DMS53 treated with DMSO at 0.1 percent for 48 hours (cell line): ENCODE measurements around the gene SELENOO.

Experiments
- DNase-seq: peaks from one replicate; lab custom pipeline; 2025; ENCODE audit not compliant: unreplicated experiment; lab: John Stamatoyannopoulos, UW

The SELENOO gene

DNA sequence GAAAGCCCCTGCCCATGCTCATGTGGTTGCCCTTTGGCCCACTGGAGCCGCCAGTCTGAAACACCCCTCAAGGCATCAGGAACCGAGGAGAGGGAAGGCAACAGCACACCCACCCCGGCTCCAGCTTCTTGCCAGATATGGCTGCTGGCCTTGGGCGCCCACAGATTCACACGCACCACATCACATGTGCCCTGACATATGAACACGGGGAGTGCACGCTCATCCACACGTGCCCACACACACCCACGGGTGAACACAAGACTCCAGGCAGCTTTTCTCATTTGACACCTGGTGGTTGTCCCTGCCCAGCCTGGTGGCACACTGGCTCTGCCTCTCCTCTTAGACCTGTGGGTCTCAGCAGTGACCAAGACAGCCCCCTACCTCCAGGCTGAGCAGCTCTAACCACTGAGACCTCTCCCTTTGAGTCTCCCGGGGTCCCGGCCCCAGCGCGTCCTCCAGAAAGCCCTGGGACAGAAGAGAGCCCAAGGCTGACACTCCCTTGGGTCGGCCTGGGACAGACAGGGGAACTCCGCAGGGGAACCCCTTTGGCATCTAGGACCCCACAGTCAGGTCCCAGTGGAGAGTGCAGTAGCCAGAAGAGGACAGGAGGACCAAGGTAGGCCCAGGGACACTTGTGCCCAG lies 63.4 kb downstream of the SELENOO start:
- no peak for DNase-seq

DNA sequence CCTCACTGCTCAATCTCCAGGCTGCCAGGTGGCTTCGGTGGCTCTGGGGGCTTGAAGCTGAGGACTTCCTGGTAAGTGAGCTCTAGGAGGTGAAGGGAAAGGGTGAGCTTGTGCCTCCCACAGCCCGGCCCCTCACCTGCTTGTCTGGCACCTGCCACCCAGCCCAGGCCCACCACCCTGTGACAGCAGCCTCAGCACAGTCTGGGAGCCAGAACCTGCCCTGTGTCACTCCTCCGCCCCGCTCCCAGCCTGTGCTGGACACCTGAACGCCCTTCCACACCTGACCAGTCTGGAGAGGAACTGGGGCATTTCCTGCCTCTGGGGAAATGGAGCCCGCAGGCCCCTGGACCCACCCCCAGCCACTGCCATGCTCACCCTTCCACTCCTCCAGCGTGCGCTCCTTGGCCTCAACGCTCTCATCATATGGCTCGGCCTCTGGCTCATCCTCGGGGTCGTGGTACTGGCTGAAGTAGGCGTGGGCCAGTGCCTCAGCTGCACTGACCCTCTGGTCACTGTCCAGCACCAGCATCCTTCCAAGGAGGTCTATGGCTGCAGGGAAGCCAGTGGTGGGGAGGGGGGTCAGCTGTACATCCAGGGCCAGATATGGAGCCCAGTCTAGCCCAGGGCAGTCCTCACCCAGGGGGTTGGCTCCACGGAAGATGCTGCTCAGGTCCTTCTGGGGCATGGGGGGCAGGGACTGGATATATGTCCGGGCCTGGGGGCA lies 64.3 kb downstream of the SELENOO start:
- DNase-seq: no peak

DNA sequence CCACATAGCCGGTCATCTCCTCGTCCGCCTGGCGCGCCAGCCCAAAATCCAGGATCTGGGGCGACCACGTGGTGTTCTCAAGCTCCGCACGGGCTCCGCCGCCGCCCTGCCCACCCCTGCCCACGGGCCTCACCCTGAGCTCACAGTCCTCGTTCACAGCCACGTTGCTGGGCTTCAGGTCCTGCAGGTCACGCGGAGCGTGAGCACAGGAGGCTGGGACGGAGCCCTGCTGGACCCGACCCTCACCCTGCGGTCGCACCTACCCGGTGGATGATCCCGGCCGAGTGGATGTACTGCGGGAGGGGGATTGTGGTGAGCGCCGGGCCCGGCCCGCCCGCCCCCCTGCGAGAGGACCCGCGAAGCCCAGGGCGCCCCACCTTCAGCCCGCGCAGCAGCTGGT lies 66.2 kb downstream of the SELENOO start:
- DNase-seq: no peak
